Right lobe of liver (tissue), 4 donors: ENCODE data around the gene WFDC1.

ENCODE experiments used
- CTCF ChIP-seq, 4 donors: fragments of 200-600 bp in 3 of 4; fragments of 450-650 bp in 1 of 4; IDR thresholded peaks; one replicate each; pipeline versions ENCODE4 v1.5.1 to v1.8.0; 2016 to 2022; ENCODE audit warnings: antibody characterized with exemption in 4 of 4, mild to moderate bottlenecking in 2 of 4
- POLR2A ChIP-seq: fragments of 450-650 bp; IDR thresholded peaks from one replicate; pipeline ENCODE4 v1.6.1; 2017; ENCODE audit warnings: antibody characterized with exemption, mild to moderate bottlenecking
- donor health status: DM: no; HTN: no; CAD: no.
- donor health status: DM: no; HTN: no; CAD: no.
- donor health status: DM: no; HTN: yes; CAD: no.

- TF ChIP-seq POLR2A: no peak
- no peak for TF ChIP-seq CTCF (IDR thresholded peaks at IDR 0.05)
These were observed 24.6 kb downstream of the WFDC1 start for GRCh38 chr16:84319146-84319760.
